Spinal cord (tissue), 10 donors: ENCODE measurements around the gene BPIFB3. TPM values are rescaled to one million over a fixed set of nuclear protein-coding genes. Genes with fewer than 3 reads are reported as not detected.
A peak's percentile ranks its signal among the peaks of the same experiment; 100 is the strongest.
"Not testable (repeated sequence)": the region's sequence is repeated elsewhere in the genome, so short reads cannot be mapped to it uniquely, and the experiment has no call there.

Source experiments
- DNase-seq, 6 donors: peaks; one replicate each; pipeline versions ENCODE4 v3.0.0 to v3.0.0-alpha.2; 2013 to 2015; ENCODE audit warnings: low spot score in 6 of 6, low read depth in 4 of 6
- H3K27ac ChIP-seq: one replicate; pipeline ENCODE4 v1.5.1; 2013; ENCODE audit warnings: low read depth, low read length, control low read depth
- H3K27me3 ChIP-seq: one replicate; pipeline ENCODE4 v1.6.1; 2013; ENCODE audit warnings: low read length; ENCODE audit not compliant: control insufficient read depth, insufficient read depth
- H3K36me3 ChIP-seq: one replicate; pipeline ENCODE4 v1.6.1; 2013; ENCODE audit warnings: low read length; ENCODE audit not compliant: control insufficient read depth, insufficient read depth
- H3K4me1 ChIP-seq: one replicate; pipeline ENCODE4 v1.6.1; 2013; ENCODE audit warnings: low read length; ENCODE audit not compliant: control insufficient read depth, insufficient read depth
- H3K4me3 ChIP-seq: one replicate; pipeline ENCODE4 v1.5.1; 2013; ENCODE audit warnings: low read depth, low read length, control low read depth
- H3K9me3 ChIP-seq: one replicate; pipeline ENCODE4 v1.6.1; 2013; ENCODE audit warnings: low read length; ENCODE audit not compliant: control insufficient read depth, insufficient read depth
- WGBS: methylation state at CpG from one replicate; pipeline ENCODE4 v1.1.5; 2013; ENCODE audit warnings: missing lambda C conversion rate; ENCODE audit not compliant: insufficient coverage; 5-methylcytosine and 5-hydroxymethylcytosine counted together
- polyA plus RNA-seq, 2 donors: library from polyadenylated mRNA; unstranded; fragments of 120-200 nt; gene quantifications; one replicate each; pipeline ENCODE4 v1.2.1, GENCODE V29; 2013; ENCODE audit not compliant: insufficient read length in 2 of 2
- total RNA-seq, 2 donors: library from RNA; depleted of rRNA in 1 of 2; stranded (reverse); fragments of 120-200 nt in 1 of 2; fragments of >200 nt in 1 of 2; gene quantifications; one replicate each; pipeline versions ENCODE4 v1.2.3 to v1.2.4, GENCODE V29; 2013 to 2014
- donor health status: healthy.

The BPIFB3 gene
- total and polyA plus RNA-seq, 4 donors = 0.17 TPM; not detected in 3

DNA sequence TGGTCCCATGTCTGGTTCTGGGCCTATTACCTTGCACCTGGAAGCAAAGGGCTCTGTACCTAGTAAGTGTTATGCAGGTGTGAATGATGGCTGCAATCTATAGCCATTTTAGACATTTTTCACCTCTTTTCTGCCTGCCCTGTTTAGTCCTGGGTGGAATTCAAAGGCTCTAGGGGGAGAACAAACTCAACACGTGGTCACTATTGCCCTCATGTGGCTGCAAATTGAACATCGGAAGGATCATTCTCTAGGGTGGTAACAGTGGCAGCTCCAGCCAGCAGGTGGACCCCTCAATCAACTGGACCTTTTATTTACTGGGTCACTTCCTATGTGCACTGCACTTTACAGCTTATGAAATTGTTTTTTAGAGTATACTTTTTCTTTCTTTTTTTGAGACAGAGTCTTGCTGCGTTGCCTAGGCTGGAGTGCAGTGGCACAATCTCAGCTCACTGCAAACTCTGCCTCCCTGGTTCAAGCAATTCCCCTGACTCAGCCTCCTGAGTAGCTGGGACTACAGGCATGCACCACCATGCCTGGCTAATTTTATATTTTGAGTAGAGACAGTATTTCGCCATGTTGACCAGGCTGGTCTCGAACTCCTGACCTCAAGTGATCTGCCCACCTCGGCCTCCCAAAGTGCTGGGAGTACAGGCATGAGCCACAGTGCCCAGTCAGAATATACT is 42.3 kb downstream of the BPIFB3 start:
- DNase-seq = peak; percentile 44 to 89 (median 63)
- H3K36me3 ChIP-seq, H3K4me1 ChIP-seq, H3K27me3 ChIP-seq, H3K4me3 ChIP-seq, H3K9me3 ChIP-seq, H3K27ac ChIP-seq: not testable (repeated sequence)
- WGBS = 30% methylated on average over 5 of the region's 6 CpGs

DNA sequence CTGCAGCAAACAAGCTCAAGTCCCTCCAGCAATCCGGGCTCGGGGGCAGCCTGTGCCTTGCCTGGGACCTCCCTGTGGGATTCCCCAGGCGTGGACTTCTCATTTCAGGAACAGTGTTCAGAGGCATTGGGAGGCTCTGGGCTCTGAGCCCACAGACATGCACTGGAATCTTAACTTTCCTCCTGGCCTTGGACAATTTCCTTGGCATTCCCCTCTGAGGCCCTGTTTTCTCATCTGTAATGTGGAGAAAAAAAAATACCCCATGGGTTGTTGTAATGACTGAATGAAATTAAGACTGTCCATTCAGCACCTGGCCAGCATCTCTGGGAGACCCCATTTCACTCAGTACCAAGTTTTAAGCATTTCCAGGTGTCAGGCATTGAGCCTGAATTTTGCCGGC is 43.3 kb downstream of the BPIFB3 start:
- no peaks in the 10 kb centered on the region for H3K9me3 ChIP-seq
- H3K4me1 ChIP-seq = peaks cover 6% of the 10 kb centered on the region
- no peak overlapping the region for H3K27ac ChIP-seq
- WGBS = 72% methylated on average over 4 of the region's 4 CpGs
- no peaks in the 10 kb centered on the region for H3K36me3 ChIP-seq
- H3K4me3 ChIP-seq = no peak overlapping the region
- H3K27me3 ChIP-seq = no peaks in the 10 kb centered on the region
- DNase-seq = peak in 1 of 6 donors; percentile 48

DNA sequence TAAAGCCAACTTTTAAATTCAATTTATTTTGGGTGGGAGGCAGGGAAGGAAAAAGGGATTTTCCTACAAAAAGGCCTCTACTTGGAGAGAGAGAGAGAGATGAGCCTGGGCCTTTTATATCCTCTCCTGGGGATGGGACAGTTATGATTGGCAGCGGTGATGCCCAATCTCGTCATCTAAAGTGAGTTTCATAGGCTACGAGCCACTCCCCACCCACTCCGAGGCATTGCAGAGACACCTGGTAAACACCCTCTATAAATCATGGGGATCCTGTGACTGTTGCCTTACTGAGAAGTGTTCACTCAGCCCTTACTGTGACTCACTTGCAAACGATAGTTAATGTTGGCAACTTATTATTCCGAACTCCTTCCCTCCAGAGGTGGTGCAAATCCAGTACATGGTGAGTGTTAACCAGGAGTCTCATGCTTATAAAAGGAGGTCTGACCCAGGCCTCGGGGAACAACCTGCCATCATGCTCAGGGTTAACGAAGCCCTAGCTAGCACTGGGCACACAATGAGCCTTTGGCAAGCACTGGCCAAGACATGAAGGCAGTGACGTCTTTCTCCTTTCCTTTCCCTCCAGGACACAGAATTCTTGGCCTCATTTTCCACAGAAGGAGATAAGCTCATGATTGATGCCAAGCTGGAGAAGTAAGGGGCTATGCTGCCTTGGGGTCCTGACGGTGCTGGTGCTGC is 46.3 kb downstream of the BPIFB3 start:
- WGBS = 76% methylated on average over 7 of the region's 10 CpGs
- DNase-seq = no peak
- H3K4me1 ChIP-seq = peaks cover 18% of the 10 kb centered on the region
- no peaks in the 10 kb centered on the region for H3K36me3 ChIP-seq
- H3K4me3 ChIP-seq = no peak overlapping the region
- H3K27me3 ChIP-seq = no peaks in the 10 kb centered on the region
- H3K9me3 ChIP-seq = no peaks in the 10 kb centered on the region
- H3K27ac ChIP-seq = no peak overlapping the region

DNA sequence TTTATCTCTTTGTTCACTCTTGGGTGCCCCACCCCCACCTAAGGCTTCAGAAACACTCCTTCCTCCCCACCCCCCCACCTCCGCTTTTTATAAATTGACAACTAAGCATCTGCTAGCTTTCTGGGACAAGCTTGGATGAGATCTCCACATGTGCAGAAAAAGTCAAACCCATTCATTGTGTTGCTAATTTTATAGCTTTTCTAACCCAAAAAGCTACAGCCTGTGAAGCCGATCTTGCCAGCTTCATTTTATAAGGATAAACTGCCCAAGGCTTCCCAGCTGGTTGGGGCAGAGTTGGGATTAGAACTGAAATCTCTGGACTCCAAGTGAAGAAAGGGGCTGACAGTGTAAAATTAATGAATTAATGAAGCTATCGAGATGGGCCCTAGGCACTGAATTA is 49.9 kb downstream of the BPIFB3 start:
- no CpG with 5 or more reads among the region's 3 CpGs for WGBS

DNA sequence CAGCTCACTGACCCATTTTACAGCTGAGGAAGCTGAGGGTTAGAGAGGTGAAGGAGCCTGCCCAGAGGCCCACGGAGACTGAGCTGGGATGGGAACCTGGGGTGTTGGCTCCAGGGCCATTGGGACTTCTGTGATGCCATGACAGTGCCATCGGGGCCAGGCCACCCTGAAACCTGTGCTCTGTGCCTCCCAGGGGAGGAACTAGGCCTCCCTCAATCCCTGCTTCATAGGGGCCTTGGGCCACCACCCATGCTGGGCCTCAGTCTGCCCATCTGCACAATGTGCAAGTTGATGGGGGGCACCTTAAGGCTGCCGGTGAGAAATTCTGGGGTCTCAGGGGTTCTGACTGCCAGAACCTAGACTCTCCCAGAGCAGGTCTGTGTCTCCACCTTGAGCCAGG is 50.6 kb downstream of the BPIFB3 start:
- H3K4me1 ChIP-seq = peaks cover 19% of the 10 kb centered on the region
- WGBS = 89% methylated on average over 3 of the region's 3 CpGs
- DNase-seq = no peak

More for the DNA sequence above, 49.9 kb downstream of the BPIFB3 start:
- no peaks in the 10 kb centered on the region for H3K27me3 ChIP-seq
- H3K36me3 ChIP-seq = no peaks in the 10 kb centered on the region
- H3K9me3 ChIP-seq = no peaks in the 10 kb centered on the region
- H3K4me3 ChIP-seq = no peak overlapping the region
- DNase-seq = peak in 1 of 6 donors; percentile 55
- peaks cover 19% of the 10 kb centered on the region for H3K4me1 ChIP-seq
- no peak overlapping the region for H3K27ac ChIP-seq

DNA sequence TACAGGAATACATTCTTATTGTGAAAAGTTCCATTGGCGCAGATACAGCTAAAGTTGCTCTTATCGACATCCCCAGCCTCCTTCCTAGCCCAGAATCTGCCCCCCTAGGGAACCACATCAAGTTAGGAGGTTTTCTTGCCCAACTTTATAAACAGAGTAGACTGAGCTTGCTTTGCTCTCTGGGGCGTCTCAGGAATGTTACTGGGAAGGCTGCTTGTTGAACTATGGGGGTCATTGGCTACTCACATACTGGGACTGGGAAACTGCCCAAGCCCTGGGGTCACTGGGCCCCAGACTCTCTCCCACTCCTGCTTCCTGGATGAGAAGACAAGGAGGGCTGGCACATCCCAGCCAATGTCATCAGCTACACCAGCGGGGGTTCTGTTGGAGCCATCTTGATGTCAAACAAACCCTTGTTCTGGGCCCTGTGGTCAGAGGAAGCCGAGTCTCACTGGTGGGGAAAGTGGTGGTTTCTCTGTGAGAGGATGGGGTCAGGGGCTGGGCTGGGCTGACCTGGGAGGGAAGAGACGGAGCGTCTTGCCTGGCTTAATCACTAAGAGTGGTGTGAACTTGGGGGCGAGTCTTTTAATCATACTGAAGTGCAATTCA is 51.7 kb downstream of the BPIFB3 start:
- H3K9me3 ChIP-seq = no peaks in the 10 kb centered on the region
- H3K4me3 ChIP-seq = no peak overlapping the region
- peaks cover 19% of the 10 kb centered on the region for H3K4me1 ChIP-seq
- peak overlapping the region; percentile 54 for H3K27ac ChIP-seq
- no peaks in the 10 kb centered on the region for H3K27me3 ChIP-seq
- WGBS = 71% methylated on average over 3 of the region's 8 CpGs
- no peaks in the 10 kb centered on the region for H3K36me3 ChIP-seq
- peak in 1 of 6 donors; percentile 38 for DNase-seq

More for the DNA sequence above, 50.6 kb downstream of the BPIFB3 start:
- no peaks in the 10 kb centered on the region for H3K9me3 ChIP-seq
- H3K36me3 ChIP-seq = no peaks in the 10 kb centered on the region
- no peak overlapping the region for H3K4me3 ChIP-seq
- no peak overlapping the region for H3K27ac ChIP-seq
- H3K27me3 ChIP-seq = no peaks in the 10 kb centered on the region

DNA sequence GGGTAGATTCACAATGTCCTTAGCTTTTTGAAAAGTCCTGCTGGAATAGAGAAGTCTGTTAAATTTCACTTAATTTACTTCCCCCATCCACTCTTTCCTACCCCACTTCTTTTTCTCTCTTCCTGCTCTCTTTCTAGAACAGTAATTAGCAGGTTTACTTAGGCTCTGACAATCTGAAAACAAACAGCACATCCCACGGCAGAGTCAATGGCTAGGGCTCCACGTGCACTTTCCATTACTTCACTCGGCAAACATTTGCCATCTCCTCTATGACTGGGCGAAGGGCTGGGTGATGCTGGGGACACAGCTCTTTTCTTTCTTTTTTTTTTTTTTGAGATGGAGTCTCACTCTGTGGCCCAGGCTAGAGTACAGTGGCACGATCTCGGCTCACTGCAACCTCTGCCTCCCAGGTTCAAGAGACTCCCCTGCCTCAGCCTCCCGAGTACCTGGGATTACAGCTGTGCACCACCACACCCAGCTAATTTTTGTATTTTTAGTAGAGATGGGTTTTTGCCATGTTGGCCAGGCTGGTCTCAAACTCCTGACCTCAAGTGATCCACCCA is 52.4 kb downstream of the BPIFB3 start:
- H3K27ac ChIP-seq, H3K27me3 ChIP-seq, H3K9me3 ChIP-seq, H3K4me3 ChIP-seq, H3K36me3 ChIP-seq, DNase-seq: not testable (repeated sequence)
- WGBS = 17% methylated on average over 2 of the region's 7 CpGs
- H3K4me1 ChIP-seq = peaks cover 19% of the 10 kb centered on the region

DNA sequence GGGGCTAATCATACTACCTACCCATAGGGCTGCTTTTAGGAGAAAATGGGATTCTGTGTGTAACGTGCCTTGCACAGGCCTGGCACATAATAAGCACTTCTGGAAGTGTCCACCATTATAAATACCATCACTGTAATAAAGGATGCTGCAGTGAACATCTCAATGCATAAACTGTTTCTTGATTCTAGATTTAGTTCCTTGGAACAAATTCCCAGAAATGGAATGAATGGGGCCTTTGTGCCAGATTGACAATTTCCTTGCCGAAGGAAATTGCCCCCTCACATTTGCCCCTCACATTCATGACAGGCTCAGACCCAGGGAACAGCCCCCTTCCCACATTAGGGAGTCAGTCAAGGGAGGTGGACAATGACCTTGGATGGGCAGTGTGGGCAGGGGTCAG is 55.0 kb downstream of the BPIFB3 start:
- Histone ChIP-seq H3K9me3 (no peaks in the 10 kb centered on the region), H3K36me3 (no peaks in the 10 kb centered on the region), H3K27me3 (no peaks in the 10 kb centered on the region), H3K27ac (peak overlapping the region; percentile 50), H3K4me1 (peaks cover 13% of the 10 kb centered on the region), H3K4me3 (no peak overlapping the region)
- DNase-seq = peak in 2 of 6 donors; percentile 20 to 54
- WGBS = no CpG with 5 or more reads among the region's 2 CpGs

DNA sequence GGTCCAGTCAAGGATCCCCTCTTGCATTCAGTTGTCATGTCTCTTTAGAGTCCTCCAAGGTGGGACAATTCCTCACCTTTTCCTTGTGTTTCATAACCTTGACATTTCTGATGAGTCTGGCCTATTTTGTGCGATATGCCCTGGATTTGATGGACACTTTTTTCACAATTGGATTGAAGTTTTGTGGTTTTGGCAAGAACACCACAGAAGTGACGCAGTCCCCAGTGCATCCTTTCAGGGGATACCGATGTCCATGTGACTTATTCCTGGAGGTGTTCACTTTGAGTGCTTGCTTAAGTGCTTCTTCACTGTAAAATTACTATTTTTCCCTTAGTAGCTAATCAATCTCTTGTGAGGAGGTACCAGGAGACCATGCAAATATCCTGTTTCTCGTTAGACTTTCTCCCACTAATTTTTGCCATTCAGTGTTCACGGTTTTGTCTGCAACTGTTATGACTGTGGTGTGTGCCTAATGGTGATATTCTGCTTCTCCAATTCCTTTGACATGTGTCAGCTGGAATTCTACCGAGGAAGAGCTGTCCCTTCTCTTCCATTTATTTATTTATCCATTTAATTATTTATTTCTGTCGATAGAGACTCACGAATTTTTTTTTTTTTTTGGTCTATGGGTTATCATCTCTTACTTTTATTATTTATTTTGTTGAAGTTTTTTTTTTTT is 56.6 kb downstream of the BPIFB3 start:
- no peak for DNase-seq
- no peaks in the 10 kb centered on the region for H3K27me3 ChIP-seq
- peaks cover 5% of the 10 kb centered on the region for H3K4me1 ChIP-seq
- no peaks in the 10 kb centered on the region for H3K36me3 ChIP-seq
- WGBS = 100% methylated on average over 2 of the region's 8 CpGs
- no peak overlapping the region for H3K4me3 ChIP-seq
- H3K27ac ChIP-seq = no peak overlapping the region
- H3K9me3 ChIP-seq = no peaks in the 10 kb centered on the region
